ENCODE measurements around the gene KDELR3. TPM values are rescaled to one million over a fixed set of nuclear protein-coding genes. Genes with fewer than 3 reads are reported as not detected.
"Not testable (repeated sequence)": the region's sequence is repeated elsewhere in the genome, so short reads cannot be mapped to it uniquely, and the experiment has no call there.

The KDELR3 gene
- total and polyA plus RNA-seq, 2 donors (not counting 3 experiments of a cell fraction or from before 2014, with no cell fraction given), result 28.6 to 61.3 TPM

GRCh38 chr22:38470179-38470578 is 2.3 kb downstream of the KDELR3 start:
- intact Hi-C loops (cut with micrococcal nuclease); H4K20me1 ChIP-seq (replicated peaks; ENCODE audit: control insufficient read depth, extremely low read depth, insufficient read depth, low read length); DNase-seq (ENCODE audit: low read depth, low spot score); H3K27ac ChIP-seq (ENCODE audit: insufficient read depth, low read depth, low read length); H3K9me3 ChIP-seq (replicated peaks; ENCODE audit: control insufficient read depth, insufficient read depth, low read length); H3K9me1 ChIP-seq (replicated peaks; ENCODE audit: control insufficient read depth, extremely low read depth, insufficient read depth, low read length); H3K9ac ChIP-seq (replicated peaks; ENCODE audit: extremely low read depth, insufficient read depth, low read length); dilution Hi-C loops (cut with MboI; ENCODE audit: extremely low pct_ligation_motif_present, low sequenced_read_pairs); H3K27me3 ChIP-seq (ENCODE audit: control insufficient read depth in 2 of 2, insufficient read depth in 2 of 2, low read length in 2 of 2); H2AFZ ChIP-seq (ENCODE audit: low read depth, low read length); FAIRE-seq; H3K79me2 ChIP-seq (ENCODE audit: control insufficient read depth, insufficient read depth, low read length); H3K4me3 ChIP-seq (replicated peaks in 1 of 3; ENCODE audit: insufficient read depth in 1 of 3, low read depth in 1 of 3, low read length in 3 of 3); BruUV-seq (replicated peaks); H3K4me2 ChIP-seq (ENCODE audit: insufficient read depth, low read length); POLR2A ChIA-PET; H3K36me3 ChIP-seq (ENCODE audit: control insufficient read depth in 2 of 2, extremely low read depth in 1 of 2, insufficient read depth in 2 of 2, low read length in 2 of 2): not testable (repeated sequence)
- CTCF ChIA-PET, result interaction anchor here (0.6 kb wide), 1 partner anchor 396 kb away, joined by 3 read pairs; no protein-coding TSS in a partner anchor
- H3K4me1 ChIP-seq (ENCODE audit: control insufficient read depth, extremely low read depth, insufficient read depth, low read length), result peaks cover 13% of the 10 kb centered on the region

- H4K20me1 ChIP-seq (replicated peaks; ENCODE audit: control insufficient read depth, extremely low read depth, insufficient read depth, low read length), result no peaks in the 10 kb centered on the region
- no peaks in the 10 kb centered on the region for H3K36me3 ChIP-seq (ENCODE audit: control insufficient read depth in 2 of 2, extremely low read depth in 1 of 2, insufficient read depth in 2 of 2, low read length in 2 of 2)
- H3K27me3 ChIP-seq (ENCODE audit: control insufficient read depth in 2 of 2, insufficient read depth in 2 of 2, low read length in 2 of 2), result no peaks in the 10 kb centered on the region
- H3K9ac ChIP-seq (replicated peaks; ENCODE audit: extremely low read depth, insufficient read depth, low read length), result no peak overlapping the region
- H3K4me2 ChIP-seq (ENCODE audit: insufficient read depth, low read length), result no peak overlapping the region
- peaks cover 2% of the 10 kb centered on the region for H3K79me2 ChIP-seq (ENCODE audit: control insufficient read depth, insufficient read depth, low read length)
- dilution Hi-C loops (cut with MboI; ENCODE audit: extremely low pct_ligation_motif_present, low sequenced_read_pairs), result no loop called here
- H3K9me1 ChIP-seq (replicated peaks; ENCODE audit: control insufficient read depth, extremely low read depth, insufficient read depth, low read length), result no peaks in the 10 kb centered on the region
- H3K27ac ChIP-seq (ENCODE audit: insufficient read depth, low read depth, low read length), result no peak overlapping the region
- peaks cover 13% of the 10 kb centered on the region for H3K4me1 ChIP-seq (ENCODE audit: control insufficient read depth, extremely low read depth, insufficient read depth, low read length)
- no TSS peak for BruUV-seq (replicated peaks)
- POLR2A ChIA-PET, result no interaction called here
- H3K4me3 ChIP-seq (replicated peaks in 1 of 3; ENCODE audit: insufficient read depth in 1 of 3, low read depth in 1 of 3, low read length in 3 of 3), result no peak overlapping the region
- H3K9me3 ChIP-seq (replicated peaks; ENCODE audit: control insufficient read depth, insufficient read depth, low read length), result no peaks in the 10 kb centered on the region
- CTCF ChIA-PET, result interaction anchor here (1.3 kb wide), 1 partner anchor 419 kb away, joined by 3 read pairs; no protein-coding TSS in a partner anchor
- TF ChIP-seq GATA2 (IDR thresholded peaks at IDR 0.05; ENCODE audit: insufficient read depth, insufficient read length, low read depth, low read length) (no peak), MAX (IDR thresholded peaks at IDR 0.05; ENCODE audit: insufficient read depth, insufficient read length) (no peak), CTCF (IDR thresholded peaks at IDR 0.05; ENCODE audit: extremely low read depth in 1 of 2, insufficient read depth in 1 of 2, low read depth in 1 of 2, low read length in 2 of 2) (no peak), EZH2 (IDR thresholded peaks at IDR 0.05; ENCODE audit: borderline replicate concordance, low read depth, low read length, severe bottlenecking) (no peak), POLR2AphosphoS5 (IDR thresholded peaks at IDR 0.05; ENCODE audit: insufficient read depth, low read depth, low read length) (no peak), MYC (IDR thresholded peaks at IDR 0.05; ENCODE audit: low read depth, low read length) (no peak), JUN (IDR thresholded peaks at IDR 0.05; ENCODE audit: borderline replicate concordance, insufficient read depth, insufficient read length, low read depth) (no peak), FOS (IDR thresholded peaks at IDR 0.05; ENCODE audit: borderline replicate concordance, insufficient read depth, low read length) (no peak), POLR2A (IDR thresholded peaks at IDR 0.05; ENCODE audit: low read depth, low read length) (no peak)
- DNase-seq (ENCODE audit: low read depth, low spot score) (no peak), FAIRE-seq (no peak)
- no peak overlapping the region for H2AFZ ChIP-seq (ENCODE audit: low read depth, low read length)
- intact Hi-C loops (cut with micrococcal nuclease), result no loop called here
Measured at GRCh38 chr22:38471237-38471636, 3.3 kb downstream of the KDELR3 start.

Measured in endothelial cell of umbilical vein (primary cell).